Liver (tissue), 9 donors: Measurements from ENCODE around the gene TARS3. TPM values are rescaled to one million over a fixed set of nuclear protein-coding genes. Genes with fewer than 3 reads are reported as not detected.

Source experiments
- DNase-seq: peaks from one replicate; pipeline ENCODE4 v3.0.0-alpha.2; 2017; ENCODE audit warnings: low spot score
- H3K27ac ChIP-seq, 2 donors: one replicate each; pipeline ENCODE4 v1.7.0; 2013; ENCODE audit warnings: inconsistent platforms in 2 of 2, low read length in 2 of 2, control low read depth in 1 of 2, low read depth in 1 of 2, mild to moderate bottlenecking in 1 of 2
- H3K27me3 ChIP-seq, 4 donors: one replicate each; pipeline versions ENCODE4 v1.6.1 to v1.7.0; 2013; ENCODE audit warnings: low read length in 3 of 4, inconsistent platforms in 1 of 4, mild to moderate bottlenecking in 1 of 4, moderate library complexity in 1 of 4; ENCODE audit not compliant: control insufficient read depth in 4 of 4, insufficient read depth in 4 of 4
- H3K36me3 ChIP-seq, 4 donors: one replicate each; pipeline versions ENCODE4 v1.6.1 to v1.7.0; 2013; ENCODE audit warnings: low read length in 3 of 4, mild to moderate bottlenecking in 3 of 4, low read depth in 1 of 4, moderate library complexity in 1 of 4; ENCODE audit not compliant: control insufficient read depth in 4 of 4, insufficient read depth in 3 of 4
- H3K4me1 ChIP-seq, 4 donors: one replicate each; pipeline versions ENCODE4 v1.6.1 to v1.7.0; 2013; ENCODE audit warnings: low read length in 3 of 4, mild to moderate bottlenecking in 3 of 4, moderate library complexity in 1 of 4; ENCODE audit not compliant: control insufficient read depth in 4 of 4, insufficient read depth in 4 of 4
- H3K4me3 ChIP-seq, 3 donors: one replicate each; pipeline versions ENCODE4 v1.6.1 to v1.7.0; 2013; ENCODE audit warnings: low read length in 3 of 3, control low read depth in 1 of 3, low read depth in 1 of 3, mild to moderate bottlenecking in 1 of 3
- H3K9ac ChIP-seq, 2 donors: one replicate each; pipeline ENCODE4 v1.7.0; 2013; ENCODE audit warnings: low read length in 2 of 2, mild to moderate bottlenecking in 2 of 2, moderate library complexity in 2 of 2, control low read depth in 1 of 2, low read depth in 1 of 2
- H3K9me3 ChIP-seq, 4 donors: one replicate each; pipeline versions ENCODE4 v1.6.1 to v1.7.0; 2013; ENCODE audit warnings: low read length in 3 of 4; ENCODE audit not compliant: control insufficient read depth in 4 of 4
- ATF3 ChIP-seq: IDR thresholded peaks from 2 replicates; pipeline ENCODE4 v1.6.1; 2016; ENCODE audit warnings: antibody characterized with exemption
- EGR1 ChIP-seq, 2 donors: IDR thresholded peaks; 2 replicates each; pipeline ENCODE4 v1.6.1; 2016 to 2018; ENCODE audit warnings: antibody characterized with exemption in 2 of 2, low read depth in 2 of 2
- FOXA1 ChIP-seq: IDR thresholded peaks from 2 replicates; pipeline ENCODE4 v1.6.1; 2016; ENCODE audit warnings: antibody characterized with exemption
- FOXA2 ChIP-seq: IDR thresholded peaks from 2 replicates; pipeline ENCODE4 v1.6.1; 2016; ENCODE audit warnings: antibody characterized with exemption
- GABPA ChIP-seq, 2 donors: IDR thresholded peaks in 1 of 2; conservative IDR thresholded peaks in 1 of 2; 2 replicates each; pipeline ENCODE4 v1.6.1; 2016; ENCODE audit warnings: antibody characterized with exemption in 2 of 2, mild to moderate bottlenecking in 1 of 2, moderate library complexity in 1 of 2
- HNF4A ChIP-seq, 2 donors: conservative IDR thresholded peaks; 2 replicates each; pipeline ENCODE4 v1.6.1; 2016; ENCODE audit warnings: antibody characterized with exemption in 2 of 2, mild to moderate bottlenecking in 2 of 2
- HNF4G ChIP-seq: IDR thresholded peaks from 2 replicates; pipeline ENCODE4 v1.6.1; 2016; ENCODE audit warnings: antibody characterized with exemption
- JUND ChIP-seq, 2 donors: IDR thresholded peaks; 2 replicates each; pipeline ENCODE4 v1.6.1; 2016; ENCODE audit warnings: antibody characterized with exemption in 2 of 2
- MAX ChIP-seq: IDR thresholded peaks from 2 replicates; pipeline ENCODE4 v1.6.1; 2016; ENCODE audit warnings: antibody characterized with exemption
- NR2F2 ChIP-seq: IDR thresholded peaks from 2 replicates; pipeline ENCODE4 v1.6.1; 2016; ENCODE audit warnings: antibody characterized with exemption
- RAD21 ChIP-seq, 2 donors: IDR thresholded peaks; 2 replicates each; pipeline ENCODE4 v1.6.1; 2016; ENCODE audit warnings: antibody characterized with exemption in 2 of 2, mild to moderate bottlenecking in 2 of 2
- RXRA ChIP-seq, 2 donors: IDR thresholded peaks; 2 replicates each; pipeline ENCODE4 v1.6.1; 2017 to 2018; ENCODE audit warnings: antibody characterized with exemption in 2 of 2, mild to moderate bottlenecking in 1 of 2
- SP1 ChIP-seq: IDR thresholded peaks from 2 replicates; pipeline ENCODE4 v1.6.1; 2018; ENCODE audit warnings: antibody characterized with exemption, mild to moderate bottlenecking
- TAF1 ChIP-seq: conservative IDR thresholded peaks from 2 replicates; pipeline ENCODE4 v1.6.1; 2016; ENCODE audit warnings: antibody characterized with exemption, mild to moderate bottlenecking
- YY1 ChIP-seq: IDR thresholded peaks from 2 replicates; pipeline ENCODE4 v1.6.1; 2016; ENCODE audit warnings: antibody characterized with exemption, mild to moderate bottlenecking
- ZBTB33 ChIP-seq: IDR thresholded peaks from 2 replicates; pipeline ENCODE4 v1.6.1; 2016; ENCODE audit warnings: antibody characterized with exemption
- WGBS: extraction: QIAGEN DNeasy Blood & Tissue Kit; methylation state at CpG from one replicate; pipeline ENCODE4 v1.1.7; 2013; 5-methylcytosine and 5-hydroxymethylcytosine counted together
- polyA plus RNA-seq, 2 donors: library from polyadenylated mRNA; stranded (reverse) in 1 of 2; unstranded in 1 of 2; fragments of 200-250 nt in 1 of 2; fragments of >200 nt in 1 of 2; fragmentation: Nextera tagmentation in 1 of 2; extraction: Ambion mirVana in 1 of 2; gene quantifications; one replicate each; pipeline versions ENCODE4 v1.2.1 to v1.2.3, GENCODE V29; 2013 to 2015
- total RNA-seq, 2 donors: library from RNA; depleted of rRNA; stranded (reverse); fragments of >200 nt; gene quantifications; one replicate each; pipeline ENCODE4 v1.2.3, GENCODE V29; 2014
- TF ChIP-seq, protein P1 (sequence below): IDR thresholded peaks from 2 replicates; pipeline ENCODE4 v1.6.1; 2016; ENCODE audit warnings: antibody characterized with exemption, mild to moderate bottlenecking
- TF ChIP-seq, protein P2 (sequence below): fragments of 150-350 bp; IDR thresholded peaks from 2 replicates; pipeline ENCODE4 v1.5.1; 2017; ENCODE audit warnings: improper control_type of control experiment, low read depth, low read length; ENCODE audit not compliant: missing input control
- donor health status: healthy.
- donor health status: healthy.
- donor health status: healthy.
- donor health status: healthy.
- donor health status: healthy.

TARS3 gene
- total and polyA plus RNA-seq, 4 donors: 2.3 to 7.8 (median 4.0) TPM

DNA sequence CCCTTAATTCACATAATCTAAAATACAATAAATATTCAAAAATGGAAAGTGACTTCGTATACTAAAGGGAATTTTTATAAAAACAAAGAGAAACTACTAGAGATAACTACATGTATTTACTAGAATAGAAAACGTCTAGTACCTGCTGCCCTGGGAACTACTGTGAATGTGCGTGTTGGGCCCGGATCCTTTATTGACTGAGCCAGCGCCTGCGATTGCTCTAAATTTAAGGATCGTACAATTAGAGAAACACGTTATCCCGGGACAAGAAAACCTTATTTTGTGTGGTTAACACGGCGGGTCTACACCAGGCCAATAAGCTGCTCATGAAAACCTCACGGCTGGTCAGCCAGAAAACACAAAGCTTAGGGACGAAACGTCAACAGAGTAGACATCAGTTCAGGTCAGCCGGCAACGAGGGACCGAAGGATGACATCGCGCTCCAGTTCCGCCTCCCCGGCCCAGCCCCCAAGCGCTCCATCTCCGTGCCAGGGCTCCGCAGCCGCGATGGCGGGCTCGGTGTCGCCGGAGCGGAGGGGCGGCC is 72.6 kb downstream of the TARS3 start:
- Histone ChIP-seq H3K9ac (peak overlapping the region; percentile 91 to 92), H3K4me1 (peaks cover 9 to 32% (median 24%) of the 10 kb centered on the region in 4 donors), H3K9me3 (no peaks in the 10 kb centered on the region), H3K27me3 (no peaks in the 10 kb centered on the region), H3K27ac (peak overlapping the region; percentile 91 to 97), H3K4me3 (peak overlapping the region; percentile 77 to 99 (median 92)), H3K36me3 (peaks cover 2 to 8% (median 4%) of the 10 kb centered on the region in 4 donors)
- WGBS: under 1% methylated on average over 32 of the region's 32 CpGs
- TF ChIP-seq FOXA1 (no peak), RAD21 (IDR thresholded peaks at IDR 0.05) (no peak), YY1 (no peak), ZBTB33 (no peak), HNF4G (no peak), RXRA (IDR thresholded peaks at IDR 0.05) (no peak), ATF3 (no peak), GABPA (IDR thresholded peaks at IDR 0.05 in 1 of 2, conservative IDR thresholded peaks at IDR 0.05 in 1 of 2) (no peak), FOXA2 (no peak), JUND (IDR thresholded peaks at IDR 0.05) (no peak), MAX (no peak), SP1 (no peak), HNF4A (conservative IDR thresholded peaks at IDR 0.05) (no peak), TAF1 (no peak), NR2F2 (no peak), EGR1 (IDR thresholded peaks at IDR 0.05; ENCODE audit: low read depth in 2 of 2) (no peak)
- TF ChIP-seq, protein P1, sequence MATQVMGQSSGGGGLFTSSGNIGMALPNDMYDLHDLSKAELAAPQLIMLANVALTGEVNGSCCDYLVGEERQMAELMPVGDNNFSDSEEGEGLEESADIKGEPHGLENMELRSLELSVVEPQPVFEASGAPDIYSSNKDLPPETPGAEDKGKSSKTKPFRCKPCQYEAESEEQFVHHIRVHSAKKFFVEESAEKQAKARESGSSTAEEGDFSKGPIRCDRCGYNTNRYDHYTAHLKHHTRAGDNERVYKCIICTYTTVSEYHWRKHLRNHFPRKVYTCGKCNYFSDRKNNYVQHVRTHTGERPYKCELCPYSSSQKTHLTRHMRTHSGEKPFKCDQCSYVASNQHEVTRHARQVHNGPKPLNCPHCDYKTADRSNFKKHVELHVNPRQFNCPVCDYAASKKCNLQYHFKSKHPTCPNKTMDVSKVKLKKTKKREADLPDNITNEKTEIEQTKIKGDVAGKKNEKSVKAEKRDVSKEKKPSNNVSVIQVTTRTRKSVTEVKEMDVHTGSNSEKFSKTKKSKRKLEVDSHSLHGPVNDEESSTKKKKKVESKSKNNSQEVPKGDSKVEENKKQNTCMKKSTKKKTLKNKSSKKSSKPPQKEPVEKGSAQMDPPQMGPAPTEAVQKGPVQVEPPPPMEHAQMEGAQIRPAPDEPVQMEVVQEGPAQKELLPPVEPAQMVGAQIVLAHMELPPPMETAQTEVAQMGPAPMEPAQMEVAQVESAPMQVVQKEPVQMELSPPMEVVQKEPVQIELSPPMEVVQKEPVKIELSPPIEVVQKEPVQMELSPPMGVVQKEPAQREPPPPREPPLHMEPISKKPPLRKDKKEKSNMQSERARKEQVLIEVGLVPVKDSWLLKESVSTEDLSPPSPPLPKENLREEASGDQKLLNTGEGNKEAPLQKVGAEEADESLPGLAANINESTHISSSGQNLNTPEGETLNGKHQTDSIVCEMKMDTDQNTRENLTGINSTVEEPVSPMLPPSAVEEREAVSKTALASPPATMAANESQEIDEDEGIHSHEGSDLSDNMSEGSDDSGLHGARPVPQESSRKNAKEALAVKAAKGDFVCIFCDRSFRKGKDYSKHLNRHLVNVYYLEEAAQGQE: no peak
- TF ChIP-seq, protein P2, sequence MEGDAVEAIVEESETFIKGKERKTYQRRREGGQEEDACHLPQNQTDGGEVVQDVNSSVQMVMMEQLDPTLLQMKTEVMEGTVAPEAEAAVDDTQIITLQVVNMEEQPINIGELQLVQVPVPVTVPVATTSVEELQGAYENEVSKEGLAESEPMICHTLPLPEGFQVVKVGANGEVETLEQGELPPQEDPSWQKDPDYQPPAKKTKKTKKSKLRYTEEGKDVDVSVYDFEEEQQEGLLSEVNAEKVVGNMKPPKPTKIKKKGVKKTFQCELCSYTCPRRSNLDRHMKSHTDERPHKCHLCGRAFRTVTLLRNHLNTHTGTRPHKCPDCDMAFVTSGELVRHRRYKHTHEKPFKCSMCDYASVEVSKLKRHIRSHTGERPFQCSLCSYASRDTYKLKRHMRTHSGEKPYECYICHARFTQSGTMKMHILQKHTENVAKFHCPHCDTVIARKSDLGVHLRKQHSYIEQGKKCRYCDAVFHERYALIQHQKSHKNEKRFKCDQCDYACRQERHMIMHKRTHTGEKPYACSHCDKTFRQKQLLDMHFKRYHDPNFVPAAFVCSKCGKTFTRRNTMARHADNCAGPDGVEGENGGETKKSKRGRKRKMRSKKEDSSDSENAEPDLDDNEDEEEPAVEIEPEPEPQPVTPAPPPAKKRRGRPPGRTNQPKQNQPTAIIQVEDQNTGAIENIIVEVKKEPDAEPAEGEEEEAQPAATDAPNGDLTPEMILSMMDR: no peak
- DNase-seq: no peak
